Right kidney (tissue), 1 donor: ENCODE data around the gene CD86.

Source experiments
- DNase-seq: peaks from one replicate; pipeline ENCODE4 v3.0.0-alpha.2; 2016

The CD86 gene

GRCh38 chr3:122060040-122060698 lies 5.0 kb downstream of the CD86 start:
- no peak for DNase-seq

- no peak for DNase-seq
These were observed 8.7 kb downstream of the CD86 start for GRCh38 chr3:122063908-122064307.

- no peak for DNase-seq
These were observed 9.2 kb downstream of the CD86 start for GRCh38 chr3:122064326-122064725.

- no peak for DNase-seq
These were observed 11.4 kb downstream of the CD86 start for GRCh38 chr3:122066331-122067213.

- no peak for DNase-seq
These were observed 12.0 kb downstream of the CD86 start for GRCh38 chr3:122067214-122067550.

- no peak for DNase-seq
These were observed 12.6 kb downstream of the CD86 start for GRCh38 chr3:122067588-122068240.

GRCh38 chr3:122074621-122075265 lies 19.6 kb downstream of the CD86 start:
- DNase-seq = no peak

- DNase-seq = no peak
These were observed 21.5 kb downstream of the CD86 start for GRCh38 chr3:122076491-122077292.

- DNase-seq = no peak
These were observed 22.4 kb downstream of the CD86 start for GRCh38 chr3:122077293-122078234.

GRCh38 chr3:122078235-122078935 lies 23.2 kb downstream of the CD86 start:
- no peak for DNase-seq

GRCh38 chr3:122079524-122080206 lies 24.5 kb downstream of the CD86 start:
- DNase-seq = no peak

- no peak for DNase-seq
These were observed 25.0 kb downstream of the CD86 start for GRCh38 chr3:122080207-122080587.

- DNase-seq = no peak
These were observed 26.5 kb downstream of the CD86 start for GRCh38 chr3:122081543-122082247.

GRCh38 chr3:122082357-122082756 lies 27.2 kb downstream of the CD86 start:
- no peak for DNase-seq

- DNase-seq = no peak
These were observed 29.6 kb downstream of the CD86 start for GRCh38 chr3:122084799-122085198.

- no peak for DNase-seq
These were observed 30.5 kb downstream of the CD86 start for GRCh38 chr3:122085673-122086072.

- no peak for DNase-seq
These were observed 33.4 kb downstream of the CD86 start for GRCh38 chr3:122088531-122088930.

GRCh38 chr3:122091602-122092295 lies 36.6 kb downstream of the CD86 start:
- DNase-seq = no peak
